H1 (cell line): Measurements from ENCODE around the gene C13orf42. TPM values are rescaled to one million over a fixed set of nuclear protein-coding genes. Genes with fewer than 3 reads are reported as not detected.

ENCODE experiments used
- CTCF ChIA-PET: fragments of 300-600 bp; sonication (Branson Sonifier 250); formaldehyde crosslinking; loops from one replicate; lab custom pipeline; 2021; ENCODE audit not compliant: partially characterized antibody; lab: Charles Lee
- POLR2A ChIA-PET: fragments of 300-600 bp; sonication (Branson Sonifier 250); formaldehyde crosslinking; loops from one replicate; lab custom pipeline; 2021; ENCODE audit warnings: inconsistent platforms; ENCODE audit not compliant: partially characterized antibody; lab: Charles Lee
- DNase-seq, 2 experiments: peaks; one replicate each; pipeline versions ENCODE4 v3.0.0 to v3.0.0-alpha.2; 2010 to 2022; ENCODE audit warnings: low spot score in 2 of 2, low read depth in 1 of 2, mixed read lengths in 1 of 2
- FAIRE-seq: peaks from 2 replicates; lab custom pipeline; 2011; peaks lifted over from hg19 to GRCh38; lab: Jason Lieb, UNC
- H2AFZ ChIP-seq: 2 replicates; pipeline ENCODE4 v1.8.1; 2012; ENCODE audit warnings: low read length, inconsistent platforms
- H2AK5ac ChIP-seq: 2 replicates; pipeline ENCODE4 v1.6.1; 2013; ENCODE audit warnings: low read depth, low read length
- H2BK120ac ChIP-seq: replicated peaks from 2 replicates; pipeline ENCODE3; 2013; ENCODE audit warnings: low read depth, low read length, inconsistent platforms
- H2BK12ac ChIP-seq: 2 replicates; pipeline ENCODE4 v1.6.1; 2013; ENCODE audit warnings: low read depth, low read length
- H2BK15ac ChIP-seq: 2 replicates; pipeline ENCODE4 v1.6.1; 2013; ENCODE audit warnings: low read length
- H2BK20ac ChIP-seq: 2 replicates; pipeline ENCODE4 v1.6.1; 2013; ENCODE audit warnings: low read length
- H2BK5ac ChIP-seq: 2 replicates; pipeline ENCODE4 v1.6.1; 2013; ENCODE audit warnings: low read depth, low read length
- H3K14ac ChIP-seq: 2 replicates; pipeline ENCODE4 v1.6.1; 2013; ENCODE audit warnings: inconsistent platforms; ENCODE audit not compliant: insufficient read length
- H3K18ac ChIP-seq: 2 replicates; pipeline ENCODE4 v1.6.1; 2013; ENCODE audit warnings: low read length; ENCODE audit errors: extremely low read depth
- H3K23ac ChIP-seq: 2 replicates; pipeline ENCODE4 v1.6.1; 2013; ENCODE audit warnings: inconsistent platforms; ENCODE audit not compliant: insufficient read length
- H3K23me2 ChIP-seq: 2 replicates; pipeline ENCODE4 v1.6.1; 2013; ENCODE audit warnings: low read depth, low read length
- H3K27ac ChIP-seq: 2 replicates; pipeline ENCODE4 v1.6.1; 2011; ENCODE audit warnings: low read depth, low read length, inconsistent platforms
- H3K27me3 ChIP-seq, 4 experiments: replicated peaks in 1 of 4; 1 replicate in 1 of 4; 2 replicates in 3 of 4; pipeline versions ENCODE4 v1.6.1 to v1.8.1; 2011 to 2013; ENCODE audit warnings: low read length in 3 of 4, mild to moderate bottlenecking in 3 of 4, inconsistent platforms in 2 of 4, mixed read lengths in 2 of 4, moderate library complexity in 1 of 4; ENCODE audit not compliant: control insufficient read depth in 3 of 4, insufficient read depth in 3 of 4; ENCODE audit errors: extremely low read depth in 1 of 4
- H3K36me3 ChIP-seq, 4 experiments: 2 replicates each; pipeline versions ENCODE4 v1.6.1 to v1.8.1; 2011 to 2013; ENCODE audit warnings: mild to moderate bottlenecking in 4 of 4, low read length in 3 of 4, moderate library complexity in 2 of 4, control low read depth in 1 of 4, inconsistent platforms in 1 of 4; ENCODE audit not compliant: insufficient read depth in 4 of 4, control insufficient read depth in 2 of 4
- H3K4ac ChIP-seq: replicated peaks from 2 replicates; pipeline ENCODE3; 2013; ENCODE audit warnings: low read length, low read depth, mixed read lengths, inconsistent platforms; ENCODE audit not compliant: insufficient read length
- H3K4me1 ChIP-seq, 4 experiments: replicated peaks in 1 of 4; 1 replicate in 1 of 4; 2 replicates in 3 of 4; pipeline versions ENCODE4 v1.6.1 to v1.8.1; 2011 to 2013; ENCODE audit warnings: low read length in 3 of 4, inconsistent platforms in 2 of 4, mixed read lengths in 1 of 4; ENCODE audit not compliant: insufficient read depth in 4 of 4, control insufficient read depth in 3 of 4
- H3K4me2 ChIP-seq, 2 experiments: 2 replicates each; pipeline versions ENCODE4 v1.6.1 to v1.8.1; 2011 to 2013; ENCODE audit warnings: low read depth in 2 of 2, low read length in 2 of 2, control low read depth in 1 of 2, inconsistent platforms in 1 of 2, mild to moderate bottlenecking in 1 of 2; ENCODE audit not compliant: insufficient read depth in 1 of 2
- H3K4me3 ChIP-seq, 4 experiments: fragments of 200-600, 300-600 bp in 1 of 4; sonication (generic), shearing (Covaris generic), sonication (Bioruptor Twin) in 1 of 4; 2 replicates each; pipeline versions ENCODE4 v1.5.1 to v1.8.1; 2011 to 2016; ENCODE audit warnings: low read length in 4 of 4, low read depth in 3 of 4, control low read depth in 2 of 4, inconsistent platforms in 2 of 4, mild to moderate bottlenecking in 2 of 4, mixed read lengths in 1 of 4, moderate library complexity in 1 of 4; ENCODE audit not compliant: insufficient read depth in 2 of 4; ENCODE audit errors: extremely low read depth in 1 of 4
- H3K56ac ChIP-seq: replicated peaks from 2 replicates; pipeline ENCODE3; 2013; ENCODE audit warnings: low read depth, mild to moderate bottlenecking, mixed read lengths, low read length, inconsistent platforms; ENCODE audit not compliant: insufficient read length
- H3K79me1 ChIP-seq: 2 replicates; pipeline ENCODE4 v1.6.1; 2013; ENCODE audit warnings: low read depth, low read length, control low read depth
- H3K79me2 ChIP-seq, 2 experiments: 2 replicates each; pipeline versions ENCODE4 v1.6.1 to v1.8.1; 2012 to 2013; ENCODE audit warnings: low read length in 2 of 2, mild to moderate bottlenecking in 2 of 2, inconsistent platforms in 1 of 2; ENCODE audit not compliant: insufficient read depth in 2 of 2, control insufficient read depth in 1 of 2
- H3K9ac ChIP-seq, 4 experiments: replicated peaks in 1 of 4; 1 replicate in 1 of 4; 2 replicates in 3 of 4; pipeline versions ENCODE4 v1.6.1 to v1.8.1; 2011 to 2013; ENCODE audit warnings: low read depth in 3 of 4, low read length in 3 of 4, control low read depth in 2 of 4, mild to moderate bottlenecking in 2 of 4, moderate library complexity in 2 of 4, inconsistent platforms in 1 of 4; ENCODE audit errors: extremely low read depth in 1 of 4
- H3K9me3 ChIP-seq, 2 experiments: 2 replicates each; pipeline versions ENCODE4 v1.6.1 to v1.8.1; 2012 to 2013; ENCODE audit warnings: mild to moderate bottlenecking in 2 of 2, moderate library complexity in 2 of 2, control low read depth in 1 of 2, inconsistent platforms in 1 of 2, low read depth in 1 of 2, low read length in 1 of 2, mixed read lengths in 1 of 2; ENCODE audit not compliant: insufficient read depth in 2 of 2
- H4K20me1 ChIP-seq, 2 experiments: replicated peaks in 1 of 2; 2 replicates each; pipeline versions ENCODE3 to v1.8.1; 2011 to 2013; ENCODE audit warnings: inconsistent platforms in 2 of 2, low read length in 2 of 2, mild to moderate bottlenecking in 1 of 2; ENCODE audit not compliant: insufficient read depth in 2 of 2, control insufficient read depth in 1 of 2
- H4K5ac ChIP-seq: 2 replicates; pipeline ENCODE4 v1.6.1; 2013; ENCODE audit warnings: low read length, low read depth, mixed read lengths, inconsistent platforms; ENCODE audit not compliant: insufficient read length
- H4K8ac ChIP-seq: 2 replicates; pipeline ENCODE4 v1.8.0; 2013; ENCODE audit warnings: mild to moderate bottlenecking, moderate library complexity, low read length, inconsistent platforms; ENCODE audit not compliant: insufficient read depth; ENCODE audit errors: extremely low read depth
- H4K91ac ChIP-seq: replicated peaks from 2 replicates; pipeline ENCODE3; 2013; ENCODE audit warnings: low read length, mixed read lengths, inconsistent platforms; ENCODE audit not compliant: insufficient read length
- CHD2 ChIP-seq: IDR thresholded peaks from 2 replicates; pipeline ENCODE4 v1.6.1; 2012; ENCODE audit warnings: low read length, improper control_type of control experiment
- EZH2 ChIP-seq: fragments of 200-600 bp; sonication (generic); IDR thresholded peaks from 2 replicates; pipeline ENCODE4 v1.7.1; 2012; ENCODE audit warnings: low read depth, mild to moderate bottlenecking, moderate library complexity, low read length, inconsistent platforms; ENCODE audit not compliant: severe bottlenecking
- HDAC6 ChIP-seq: IDR thresholded peaks from one replicate; pipeline ENCODE4 v1.7.1; 2012; ENCODE audit warnings: low read depth, mild to moderate bottlenecking, inconsistent platforms, low read length, moderate library complexity
- JUND ChIP-seq: IDR thresholded peaks from 2 replicates; pipeline ENCODE4 v1.6.1; 2011; ENCODE audit warnings: mild to moderate bottlenecking, improper control_type of control experiment, low read length
- MAX ChIP-seq: IDR thresholded peaks from 2 replicates; pipeline ENCODE4 v1.6.1; 2012; ENCODE audit warnings: inconsistent platforms
- POLR2AphosphoS5 ChIP-seq: IDR thresholded peaks from 2 replicates; pipeline ENCODE4 v1.6.1; 2011; ENCODE audit warnings: low read depth, low read length
- RFX5 ChIP-seq: IDR thresholded peaks from 2 replicates; pipeline ENCODE4 v1.6.1; 2011; ENCODE audit warnings: low read depth, low read length, improper control_type of control experiment, borderline replicate concordance
- SIX5 ChIP-seq: IDR thresholded peaks from 2 replicates; pipeline ENCODE4 v1.6.1; 2011; ENCODE audit warnings: mild to moderate bottlenecking, low read depth, low read length
- SP2 ChIP-seq: IDR thresholded peaks from 2 replicates; pipeline ENCODE4 v1.6.1; 2012; ENCODE audit warnings: mild to moderate bottlenecking, low read length, inconsistent platforms
- SRF ChIP-seq: IDR thresholded peaks from 2 replicates; pipeline ENCODE4 v1.6.1; 2011; ENCODE audit warnings: mild to moderate bottlenecking, low read depth, low read length, moderate library complexity
- SUZ12 ChIP-seq: fragments of 200-600 bp; sonication (generic); IDR thresholded peaks from 2 replicates; pipeline ENCODE4 v1.6.1; 2012; ENCODE audit warnings: mild to moderate bottlenecking, inconsistent platforms, low read length, moderate library complexity, mixed read lengths
- WGBS, 2 experiments: shearing (Covaris generic) in 1 of 2; methylation state at CpG; one replicate each; pipeline versions ENCODE4 v1.1.6 to v1.1.7; 2013 to 2015; ENCODE audit warnings: low lambda C conversion rate in 2 of 2, mixed read lengths in 2 of 2, inconsistent platforms in 1 of 2, low coverage in 1 of 2, missing lambda C conversion rate in 1 of 2; ENCODE audit not compliant: insufficient replicate concordance in 2 of 2, insufficient coverage in 1 of 2, insufficient read length in 1 of 2; ENCODE audit errors: extremely low coverage in 1 of 2, missing lambda C conversion rate in 1 of 2; 5-methylcytosine and 5-hydroxymethylcytosine counted together
- polyA plus RNA-seq, 7 experiments: library from polyadenylated mRNA; depleted of rRNA in 3 of 7; stranded (reverse) in 5 of 7; unstranded in 2 of 7; fragments of >200 nt in 5 of 7; fragments of 200-250 nt in 2 of 7; gene quantifications; 1 replicate in 5 of 7; 2 replicates in 1 of 7; 4 replicates in 1 of 7; pipeline versions ENCODE4 v1.2.1 to v1.2.3, GENCODE V29; 2011 to 2013; ENCODE audit warnings: missing spikeins in 2 of 7, mixed read lengths in 2 of 7
- total RNA-seq: library from RNA; stranded (reverse); fragmentation: NEBNext Ultra II Directional; extraction: Animal tissue kit (Norgen Biotek cat#: 25700); gene quantifications from 2 replicates; pipeline ENCODE4 v1.2.1, GENCODE V29; 2021

C13orf42 gene
- total and polyA plus RNA-seq, 2 of the 8 experiments (the other 6 are each of a cell fraction or from before 2014, with no cell fraction given) = 9.9 to 10.1 TPM

- no peaks in the 10 kb centered on the region for H3K79me1 ChIP-seq
- CTCF ChIA-PET = interaction anchor here (3.4 kb wide), 1 partner anchor 74 kb away, joined by 25 read pairs; no protein-coding TSS in a partner anchor
- H3K23me2 ChIP-seq = no peaks in the 10 kb centered on the region
- no peak overlapping the region for H4K5ac ChIP-seq
- WGBS, 2 experiments = 90% methylated on average over 3 of the region's 3 CpGs; no CpG with 5 or more reads in 1 of the 2 experiments
- H3K23ac ChIP-seq = no peak overlapping the region
- TF ChIP-seq EZH2 (no peak), RFX5 (no peak), HDAC6 (no peak), SUZ12 (no peak), JUND (no peak), SP2 (no peak), CHD2 (no peak), MAX (no peak), SRF (no peak), POLR2AphosphoS5 (no peak), SIX5 (no peak)
- no peaks in the 10 kb centered on the region for H3K9me3 ChIP-seq
- H2BK120ac ChIP-seq = no peak overlapping the region
- H3K4me2 ChIP-seq = no peak overlapping the region
- H2BK5ac ChIP-seq = no peak overlapping the region
- H2BK12ac ChIP-seq = no peak overlapping the region
- no peak overlapping the region for H2AFZ ChIP-seq
- H3K4ac ChIP-seq = no peak overlapping the region
- H3K56ac ChIP-seq = no peak overlapping the region
- no peak overlapping the region for H3K27ac ChIP-seq
- H2BK15ac ChIP-seq = no peak overlapping the region
- POLR2A ChIA-PET = no interaction called here
- no peak overlapping the region for H3K14ac ChIP-seq
- no peak overlapping the region for H3K9ac ChIP-seq
- H4K8ac ChIP-seq = peak overlapping the region; percentile 23; the same call in 1 of the 2 replicates
- H3K79me2 ChIP-seq = no peaks in the 10 kb centered on the region
- H2AK5ac ChIP-seq = no peak overlapping the region
- H3K27me3 ChIP-seq = no peaks in the 10 kb centered on the region; a peak in 1 of 7 replicates
- no peak overlapping the region for H2BK20ac ChIP-seq
- H3K36me3 ChIP-seq = no peaks in the 10 kb centered on the region
- FAIRE-seq (no peak), DNase-seq (peak in 1 of 2 experiments; percentile 39)
- H3K18ac ChIP-seq = no peak overlapping the region
- H3K4me3 ChIP-seq = no peak overlapping the region
- peaks cover 2 to 5% (median 2%) of the 10 kb centered on the region in 4 experiments; a peak in 4 of 7 replicates for H3K4me1 ChIP-seq
- H4K20me1 ChIP-seq = no peaks in the 10 kb centered on the region
- H4K91ac ChIP-seq = no peak overlapping the region
These were observed 47.2 kb downstream of the C13orf42 start for GRCh38 chr13:51063909-51064308.
